ENCODE measurements around the gene KCNMB2.

Gene KCNMB2

DNA sequence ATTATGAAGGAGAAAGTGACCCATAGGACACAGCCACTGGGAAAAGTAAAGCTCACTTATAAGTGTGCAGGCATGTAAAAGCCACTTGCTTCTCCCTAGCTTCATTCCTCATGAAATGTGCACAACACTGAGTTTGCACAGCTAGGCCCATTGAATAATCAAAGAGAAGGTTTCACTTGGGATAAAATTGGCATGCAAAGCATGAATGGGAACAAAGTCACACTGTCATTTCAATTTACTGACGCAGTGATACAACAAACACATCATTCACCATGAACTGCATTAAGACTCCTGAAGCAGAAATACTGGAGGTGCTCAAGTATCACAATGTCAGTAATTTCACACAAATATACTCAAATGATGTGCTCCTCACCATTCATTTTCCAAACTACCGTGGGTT is 61.1 kb downstream of the KCNMB2 start:
- TF ChIP-seq ZFX (IDR thresholded peaks at IDR 0.05; ENCODE audit: borderline replicate concordance), result no peak
- TF ChIP-seq, protein P1, sequence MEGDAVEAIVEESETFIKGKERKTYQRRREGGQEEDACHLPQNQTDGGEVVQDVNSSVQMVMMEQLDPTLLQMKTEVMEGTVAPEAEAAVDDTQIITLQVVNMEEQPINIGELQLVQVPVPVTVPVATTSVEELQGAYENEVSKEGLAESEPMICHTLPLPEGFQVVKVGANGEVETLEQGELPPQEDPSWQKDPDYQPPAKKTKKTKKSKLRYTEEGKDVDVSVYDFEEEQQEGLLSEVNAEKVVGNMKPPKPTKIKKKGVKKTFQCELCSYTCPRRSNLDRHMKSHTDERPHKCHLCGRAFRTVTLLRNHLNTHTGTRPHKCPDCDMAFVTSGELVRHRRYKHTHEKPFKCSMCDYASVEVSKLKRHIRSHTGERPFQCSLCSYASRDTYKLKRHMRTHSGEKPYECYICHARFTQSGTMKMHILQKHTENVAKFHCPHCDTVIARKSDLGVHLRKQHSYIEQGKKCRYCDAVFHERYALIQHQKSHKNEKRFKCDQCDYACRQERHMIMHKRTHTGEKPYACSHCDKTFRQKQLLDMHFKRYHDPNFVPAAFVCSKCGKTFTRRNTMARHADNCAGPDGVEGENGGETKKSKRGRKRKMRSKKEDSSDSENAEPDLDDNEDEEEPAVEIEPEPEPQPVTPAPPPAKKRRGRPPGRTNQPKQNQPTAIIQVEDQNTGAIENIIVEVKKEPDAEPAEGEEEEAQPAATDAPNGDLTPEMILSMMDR (IDR thresholded peaks at IDR 0.05), result no peak
- H3K27ac ChIP-seq, result no peak overlapping the region

DNA sequence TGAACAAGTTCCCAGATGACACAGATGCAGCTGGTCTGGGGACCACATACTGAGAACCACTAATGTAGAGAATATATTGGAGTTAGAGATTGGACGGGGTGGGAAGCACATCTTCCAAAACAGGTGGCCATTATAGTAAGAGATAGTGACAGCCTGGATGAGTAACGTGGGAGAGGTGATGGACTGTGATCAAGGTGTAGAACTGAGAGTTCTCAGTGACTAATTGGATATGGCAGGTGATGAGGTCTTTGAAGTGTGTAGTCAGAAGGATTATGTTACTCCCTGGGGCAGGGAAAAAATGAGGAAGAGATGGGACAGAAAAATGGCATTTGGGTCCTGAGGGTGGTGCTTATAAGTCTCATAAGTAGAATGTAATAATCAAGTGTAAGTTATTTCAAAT is 66.6 kb downstream of the KCNMB2 start:
- no peak for TF ChIP-seq ZFX (IDR thresholded peaks at IDR 0.05; ENCODE audit: borderline replicate concordance)
- TF ChIP-seq, protein P1 (IDR thresholded peaks at IDR 0.05), result no peak
- H3K27ac ChIP-seq, result no peak overlapping the region

DNA sequence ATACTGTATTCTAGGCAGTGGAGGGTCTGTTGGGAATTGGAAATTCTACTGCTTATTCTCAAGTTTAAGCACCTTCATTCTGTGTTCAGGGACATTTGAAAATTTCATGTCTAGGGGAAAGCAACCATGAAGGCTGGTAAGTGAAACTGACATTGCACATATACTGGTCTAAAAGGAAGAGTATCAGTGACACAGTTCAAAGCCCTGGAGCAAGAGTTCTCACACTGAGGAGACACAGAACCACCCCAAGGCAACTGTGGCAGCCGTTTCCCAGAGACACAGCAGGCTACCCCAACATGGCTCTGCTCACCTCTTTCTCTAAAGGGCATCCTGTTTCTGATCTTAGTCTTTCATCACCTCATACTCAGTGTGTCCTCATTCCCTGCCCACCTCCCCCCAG is 67.5 kb downstream of the KCNMB2 start:
- TF ChIP-seq ZFX (IDR thresholded peaks at IDR 0.05; ENCODE audit: borderline replicate concordance), result no peak
- TF ChIP-seq, protein P1 (IDR thresholded peaks at IDR 0.05), result no peak
- no peak overlapping the region for H3K27ac ChIP-seq

DNA sequence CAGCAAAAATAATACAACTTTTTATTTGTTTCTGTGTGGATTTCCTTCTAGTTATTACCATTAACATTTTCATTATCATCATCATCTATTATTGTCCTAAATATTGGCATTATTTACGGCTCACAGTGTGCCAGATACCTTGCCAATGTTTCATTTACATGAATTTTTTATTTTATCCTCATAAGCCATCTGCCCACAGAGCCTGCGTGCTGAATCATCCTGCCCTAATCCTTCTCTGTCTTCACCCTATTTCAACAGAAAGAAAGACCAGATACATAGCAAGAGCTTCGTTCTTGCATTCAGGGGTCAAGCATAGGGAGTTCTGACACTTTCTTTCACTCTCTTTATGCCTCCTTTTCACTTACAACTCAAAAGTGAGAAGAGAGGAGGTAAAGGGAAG is 82.0 kb downstream of the KCNMB2 start:
- no peak for TF ChIP-seq ZFX (IDR thresholded peaks at IDR 0.05; ENCODE audit: borderline replicate concordance)
- TF ChIP-seq, protein P1 (IDR thresholded peaks at IDR 0.05), result no peak
- no peak overlapping the region for H3K27ac ChIP-seq

DNA sequence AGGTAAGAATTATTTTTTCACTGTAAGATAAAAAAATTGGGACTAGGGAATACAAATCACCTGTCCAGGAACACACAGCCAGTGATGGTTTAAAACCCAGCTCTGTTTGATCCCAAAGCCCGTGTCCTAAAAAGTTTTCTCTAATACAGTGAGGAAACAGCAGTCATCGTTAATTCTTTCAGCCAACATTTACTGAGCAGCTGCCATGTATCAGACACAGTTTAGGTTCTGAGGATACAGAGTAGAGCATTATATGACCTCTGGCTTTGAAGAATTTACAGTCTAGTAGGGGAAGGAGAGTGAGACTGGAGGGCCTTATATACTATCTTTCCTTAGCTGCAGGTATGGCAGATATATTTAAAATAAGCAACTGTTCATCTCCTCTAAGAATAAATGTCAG is 82.7 kb downstream of the KCNMB2 start:
- TF ChIP-seq, protein P1 (IDR thresholded peaks at IDR 0.05), result no peak
- TF ChIP-seq ZFX (IDR thresholded peaks at IDR 0.05; ENCODE audit: borderline replicate concordance), result no peak
- H3K27ac ChIP-seq, result no peak overlapping the region

DNA sequence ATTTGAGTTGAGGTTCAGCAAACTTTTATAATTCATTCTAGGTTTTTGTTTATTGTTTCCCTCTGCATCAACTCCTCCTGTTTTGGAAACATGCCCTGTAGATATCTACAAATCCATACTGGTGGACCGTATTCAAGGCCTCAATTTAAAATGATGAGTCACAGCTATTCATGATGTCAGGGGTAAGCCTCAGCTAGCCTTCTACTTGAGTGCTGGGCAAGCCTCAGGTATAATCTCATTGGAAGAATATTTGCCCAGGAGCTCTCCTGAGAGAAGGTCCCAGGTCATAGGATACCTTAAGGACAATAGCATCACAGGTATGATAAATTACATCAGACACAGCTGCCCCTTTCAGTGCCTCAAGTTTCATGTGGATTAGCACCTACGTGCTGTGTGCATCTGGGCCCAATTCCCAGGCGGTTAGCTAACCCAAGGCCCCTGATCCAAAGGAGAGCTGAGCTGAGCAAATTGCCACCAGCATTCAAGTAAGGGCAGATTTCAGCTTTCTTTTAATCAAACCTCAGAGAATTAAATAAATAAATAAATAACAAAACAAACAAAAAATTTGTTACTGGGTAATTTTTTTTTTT is 87.5 kb downstream of the KCNMB2 start:
- TF ChIP-seq ZFX (IDR thresholded peaks at IDR 0.05; ENCODE audit: borderline replicate concordance), result no peak
- TF ChIP-seq, protein P1 (IDR thresholded peaks at IDR 0.05), result no peak
- no peak overlapping the region for H3K27ac ChIP-seq

DNA sequence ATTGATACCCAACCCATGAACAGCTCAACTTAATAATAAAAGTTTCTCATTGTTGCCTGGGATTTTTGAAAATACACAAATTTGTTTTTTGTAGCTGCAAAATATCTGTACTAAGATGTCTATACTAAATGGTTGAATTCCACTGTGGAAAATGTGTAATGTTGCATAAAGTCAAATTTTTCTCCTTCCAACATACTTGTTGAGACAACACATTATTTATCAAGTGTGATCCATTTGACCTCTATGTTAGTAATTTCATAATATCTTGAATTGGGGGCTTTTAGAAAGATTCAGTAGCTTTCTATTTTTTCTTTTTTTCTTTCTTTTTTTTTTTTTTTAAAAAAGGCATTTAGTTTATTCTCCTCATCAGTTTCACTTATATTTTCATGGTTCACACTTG is 88.0 kb downstream of the KCNMB2 start:
- no peak for TF ChIP-seq ZFX (IDR thresholded peaks at IDR 0.05; ENCODE audit: borderline replicate concordance)
- TF ChIP-seq, protein P1 (IDR thresholded peaks at IDR 0.05), result no peak
- no peak overlapping the region for H3K27ac ChIP-seq

Measured in 22Rv1 (cell line).